Mesodermal cell (in vitro differentiated cells): ENCODE results near the gene DISP3.

Experiments
- H3K27ac ChIP-seq: 2 replicates; pipeline ENCODE4 v1.7.0; 2013; ENCODE audit warnings: mild to moderate bottlenecking, low read depth, low read length, moderate library complexity; ENCODE audit not compliant: severe bottlenecking
- H3K36me3 ChIP-seq: 2 replicates; pipeline ENCODE4 v1.7.1; 2013; ENCODE audit warnings: mild to moderate bottlenecking, low read length, moderate library complexity; ENCODE audit not compliant: control insufficient read depth, insufficient read depth
- H3K4me1 ChIP-seq: one replicate; pipeline ENCODE4 v1.7.1; 2013; ENCODE audit warnings: mild to moderate bottlenecking, low read length; ENCODE audit not compliant: insufficient read depth, control insufficient read depth, poor library complexity, severe bottlenecking
- H3K4me3 ChIP-seq: 2 replicates; pipeline ENCODE4 v1.7.0; 2013; ENCODE audit warnings: low read length, control low read depth, mild to moderate bottlenecking; ENCODE audit not compliant: insufficient read depth, poor library complexity, severe bottlenecking; ENCODE audit errors: extremely low read depth
- H3K9me3 ChIP-seq: 2 replicates; pipeline ENCODE4 v1.7.1; 2013; ENCODE audit warnings: mild to moderate bottlenecking, low read length, moderate library complexity; ENCODE audit not compliant: control insufficient read depth
- whole genome bisulfite sequencing, 2 experiments: methylation state at CpG; one replicate each; pipeline ENCODE4 v1.1.5; 2013; ENCODE audit warnings: missing lambda C conversion rate in 2 of 2; ENCODE audit not compliant: insufficient coverage in 2 of 2; 5-methylcytosine and 5-hydroxymethylcytosine counted together

DISP3 gene

DNA sequence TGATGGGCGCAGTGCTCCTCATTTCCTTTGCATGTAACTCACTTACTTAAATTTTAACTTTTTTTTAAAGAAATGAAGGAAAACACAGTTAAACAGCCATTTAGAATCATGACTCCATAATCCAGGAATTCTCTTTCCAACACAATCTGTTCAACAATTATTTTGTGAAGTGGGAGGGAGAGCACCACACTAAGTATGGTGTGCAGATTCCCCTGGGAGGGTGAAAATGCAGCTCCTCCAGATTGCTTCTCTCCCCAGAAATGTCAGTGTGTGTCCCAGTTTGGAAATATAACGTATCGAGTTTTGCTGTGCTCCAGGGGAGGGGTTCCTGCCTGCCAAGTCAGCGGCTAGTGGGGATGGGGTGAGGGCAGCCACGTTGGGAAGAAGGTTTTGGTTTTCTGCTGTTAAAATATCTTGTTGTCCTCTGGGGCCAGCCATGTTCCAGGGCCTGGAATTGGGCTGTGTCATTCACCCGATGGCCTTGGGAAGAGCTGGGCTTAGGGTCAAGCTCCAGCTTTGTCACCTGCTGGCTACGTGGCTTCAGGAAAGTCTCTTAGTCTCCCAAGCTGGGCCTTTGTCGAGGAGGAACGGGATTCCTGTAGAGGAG is 17.3 kb upstream of the DISP3 start:
- H3K4me3 ChIP-seq: no peak overlapping the region
- WGBS, 2 experiments: 82 to 83% methylated on average over 5 to 8 of the region's 9 CpGs
- no peaks in the 10 kb centered on the region for H3K36me3 ChIP-seq
- no peak overlapping the region for H3K27ac ChIP-seq
- H3K4me1 ChIP-seq: peaks cover 6% of the 10 kb centered on the region
- H3K9me3 ChIP-seq: no peaks in the 10 kb centered on the region

GRCh38 chr1:11462224-11462923 is 16.6 kb upstream of the DISP3 start:
- peaks cover 6% of the 10 kb centered on the region for H3K4me1 ChIP-seq
- no peaks in the 10 kb centered on the region for H3K9me3 ChIP-seq
- WGBS, 2 experiments: 90% methylated on average over 10 to 19 of the region's 19 CpGs
- H3K4me3 ChIP-seq: no peak overlapping the region
- H3K36me3 ChIP-seq: no peaks in the 10 kb centered on the region
- no peak overlapping the region for H3K27ac ChIP-seq

GRCh38 chr1:11463177-11463576 is 15.8 kb upstream of the DISP3 start:
- Histone ChIP-seq H3K9me3 (no peaks in the 10 kb centered on the region), H3K4me3 (no peak overlapping the region), H3K4me1 (peaks cover 6% of the 10 kb centered on the region), H3K27ac (no peak overlapping the region), H3K36me3 (no peaks in the 10 kb centered on the region)
- WGBS, 2 experiments: 90 to 91% methylated on average over 2 to 4 of the region's 4 CpGs

- Histone ChIP-seq H3K36me3 (no peaks in the 10 kb centered on the region), H3K4me1 (no peaks in the 10 kb centered on the region), H3K4me3 (no peak overlapping the region), H3K27ac (no peak overlapping the region), H3K9me3 (no peaks in the 10 kb centered on the region)
- WGBS, 2 experiments: 86 to 92% methylated on average over 5 to 6 of the region's 6 CpGs
These were observed 13.6 kb upstream of the DISP3 start for GRCh38 chr1:11465307-11465706.

GRCh38 chr1:11466416-11466815 is 12.5 kb upstream of the DISP3 start:
- Histone ChIP-seq H3K4me3 (no peak overlapping the region), H3K36me3 (no peaks in the 10 kb centered on the region), H3K9me3 (no peaks in the 10 kb centered on the region), H3K27ac (no peak overlapping the region), H3K4me1 (no peaks in the 10 kb centered on the region)
- 80 to 89% methylated on average over 1 of the region's 2 CpGs for WGBS, 2 experiments

- H3K9me3 ChIP-seq: no peaks in the 10 kb centered on the region
- H3K27ac ChIP-seq: no peak overlapping the region
- WGBS, 2 experiments: 48 to 58% methylated on average over 3 to 5 of the region's 6 CpGs
- no peaks in the 10 kb centered on the region for H3K4me1 ChIP-seq
- no peaks in the 10 kb centered on the region for H3K36me3 ChIP-seq
- H3K4me3 ChIP-seq: no peak overlapping the region
These were observed 10.1 kb upstream of the DISP3 start for GRCh38 chr1:11468878-11469277.

GRCh38 chr1:11470912-11471311 is 8.0 kb upstream of the DISP3 start:
- WGBS, 2 experiments: 20% methylated on average over 1 of the region's 2 CpGs; no CpG with 5 or more reads in 1 of the 2 experiments
- Histone ChIP-seq H3K27ac (no peak overlapping the region), H3K4me1 (no peaks in the 10 kb centered on the region), H3K36me3 (no peaks in the 10 kb centered on the region), H3K4me3 (no peak overlapping the region), H3K9me3 (no peaks in the 10 kb centered on the region)

GRCh38 chr1:11471473-11471872 is 7.5 kb upstream of the DISP3 start:
- Histone ChIP-seq H3K36me3 (no peaks in the 10 kb centered on the region), H3K4me1 (no peaks in the 10 kb centered on the region), H3K4me3 (no peak overlapping the region), H3K27ac (no peak overlapping the region), H3K9me3 (no peaks in the 10 kb centered on the region)
- 40 to 64% methylated on average over 1 of the region's 1 CpG for WGBS, 2 experiments

- Histone ChIP-seq H3K4me1 (no peaks in the 10 kb centered on the region), H3K4me3 (no peak overlapping the region), H3K9me3 (no peaks in the 10 kb centered on the region), H3K36me3 (no peaks in the 10 kb centered on the region), H3K27ac (no peak overlapping the region)
- no CpG with 5 or more reads among the region's 2 CpGs for WGBS, 2 experiments
These were observed 6.7 kb upstream of the DISP3 start for GRCh38 chr1:11472284-11472683.

DNA sequence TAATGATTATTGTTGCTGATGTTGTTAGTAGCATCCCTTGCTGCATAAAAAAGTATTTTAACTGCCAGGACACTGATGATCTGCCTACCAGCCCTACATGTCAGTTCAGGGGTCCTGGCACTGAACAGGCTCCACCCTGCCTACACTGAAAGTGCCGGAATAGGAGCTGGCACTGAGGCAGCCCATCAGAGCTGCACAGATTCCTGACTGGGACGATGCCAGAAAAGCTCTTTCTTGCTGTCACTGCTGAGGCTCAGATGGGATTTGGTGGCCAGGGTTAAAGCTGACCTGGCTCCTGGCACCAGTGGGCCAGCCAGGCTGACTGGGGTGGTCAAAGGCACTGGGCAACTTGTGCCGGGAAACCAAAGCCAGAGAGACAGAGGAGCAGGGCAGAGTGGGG is 6.2 kb upstream of the DISP3 start:
- Histone ChIP-seq H3K36me3 (no peaks in the 10 kb centered on the region), H3K4me3 (no peak overlapping the region), H3K27ac (no peak overlapping the region), H3K4me1 (no peaks in the 10 kb centered on the region), H3K9me3 (no peaks in the 10 kb centered on the region)
- WGBS, 2 experiments: 54 to 62% methylated on average over 3 of the region's 3 CpGs

GRCh38 chr1:11473491-11474034 is 5.4 kb upstream of the DISP3 start:
- Histone ChIP-seq H3K27ac (no peak overlapping the region), H3K9me3 (no peaks in the 10 kb centered on the region), H3K36me3 (no peaks in the 10 kb centered on the region), H3K4me3 (no peak overlapping the region), H3K4me1 (no peaks in the 10 kb centered on the region)
- WGBS, 2 experiments: 52 to 57% methylated on average over 3 to 7 of the region's 8 CpGs
